GM12878 (cell line): ENCODE measurements around the gene RETREG1. TPM values are rescaled to one million over a fixed set of nuclear protein-coding genes. Genes with fewer than 3 reads are reported as not detected.

Experiments used
- ATAC-seq: fragments of 200-7000 bp; cut with Tn5 transposase; 3 replicates; pipeline ENCODE4 v1.9.1; 2020; ENCODE audit warnings: mild to moderate bottlenecking, moderate library complexity
- BruUV-seq: library from RNA; stranded (reverse); fragments of 400-500 nt; replicated peaks from 2 replicates; lab custom pipeline; 2021; lab: Mats Ljungman, UMichigan
- CTCF ChIA-PET: fragments of 300-600 bp; sonication (Branson Sonifier 250); formaldehyde crosslinking; extraction: SDS; loops from one replicate; lab custom pipeline; 2021; ENCODE audit warnings: inconsistent platforms; lab: Yijun Ruan, JAX
- POLR2A ChIA-PET: fragments of 350-600 bp; formaldehyde crosslinking; extraction: SDS; loops from one replicate; lab custom pipeline; 2021; ENCODE audit warnings: inconsistent platforms; lab: Charles Lee
- RAD21 ChIA-PET: fragments of 300-600 bp; sonication (Branson Sonifier 250); formaldehyde crosslinking; loops from one replicate; lab custom pipeline; 2023; ENCODE audit warnings: antibody characterized with exemption; ENCODE audit not compliant: unreplicated experiment; lab: Charles Lee
- SMC1A ChIA-PET: fragments of 300-600 bp; sonication (Branson Sonifier 250); formaldehyde crosslinking; loops from one replicate; lab custom pipeline; 2023; ENCODE audit not compliant: unreplicated experiment, uncharacterized antibody; lab: Charles Lee
- DNase-seq: peaks from one replicate; pipeline ENCODE4 v3.0.0-alpha.2; 2011; ENCODE audit warnings: low read depth, low spot score
- FAIRE-seq: peaks from 3 replicates; lab custom pipeline; 2011; peaks lifted over from hg19 to GRCh38; lab: Jason Lieb, UNC
- H2AFZ ChIP-seq: 2 replicates; pipeline ENCODE4 v1.6.0; 2011; ENCODE audit warnings: low read depth, low read length, control low read depth; ENCODE audit not compliant: control insufficient read depth
- H3K27ac ChIP-seq: 2 replicates; pipeline ENCODE4 v1.5.1; 2011; ENCODE audit warnings: control low read depth; ENCODE audit not compliant: control insufficient read depth, insufficient read depth
- H3K27me3 ChIP-seq, 2 experiments: replicated peaks in 1 of 2; 2 replicates each; pipeline versions ENCODE4 v1.6.0 to v1.6.1; 2011; ENCODE audit warnings: low read length in 1 of 2; ENCODE audit not compliant: control insufficient read depth in 2 of 2, insufficient read depth in 2 of 2
- H3K36me3 ChIP-seq, 2 experiments: 2 replicates each; pipeline ENCODE4 v1.5.1; 2011; ENCODE audit warnings: low read length in 1 of 2; ENCODE audit not compliant: control insufficient read depth in 2 of 2, insufficient read depth in 2 of 2
- H3K4me1 ChIP-seq: 2 replicates; pipeline ENCODE4 v1.6.1; 2011; ENCODE audit warnings: mild to moderate bottlenecking, low read length, moderate library complexity, mixed read lengths; ENCODE audit not compliant: control insufficient read depth, insufficient read depth
- H3K4me2 ChIP-seq: 2 replicates; pipeline ENCODE4 v1.6.0; 2011; ENCODE audit warnings: control low read depth; ENCODE audit not compliant: control insufficient read depth, insufficient read depth
- H3K4me3 ChIP-seq: fragments of 200-600 bp; sonication (generic); 2 replicates; pipeline ENCODE4 v1.5.1; 2016
- H3K79me2 ChIP-seq: 2 replicates; pipeline ENCODE4 v1.6.0; 2011; ENCODE audit warnings: low read length; ENCODE audit not compliant: control insufficient read depth, insufficient read depth
- H3K9ac ChIP-seq: 2 replicates; pipeline ENCODE4 v1.8.0; 2011; ENCODE audit warnings: low read length, control low read depth, mixed read lengths; ENCODE audit not compliant: control insufficient read depth, insufficient read depth
- H3K9me3 ChIP-seq: replicated peaks from 3 replicates; pipeline ENCODE4 v1.5.1; 2011; ENCODE audit warnings: mild to moderate bottlenecking, low read length; ENCODE audit not compliant: control insufficient read depth, insufficient read depth
- H4K20me1 ChIP-seq: 2 replicates; pipeline ENCODE4 v1.6.0; 2011; ENCODE audit not compliant: control insufficient read depth, insufficient read depth
- CEBPB ChIP-seq, 2 experiments: fragments of 150-350 bp in 1 of 2; IDR thresholded peaks; 2 replicates each; pipeline ENCODE4 v1.6.1; 2012 to 2014; ENCODE audit warnings: low read depth in 2 of 2, low read length in 2 of 2, borderline replicate concordance in 1 of 2, inconsistent platforms in 1 of 2
- EP300 ChIP-seq, 2 experiments: fragments of 150-350 bp in 1 of 2; IDR thresholded peaks; 2 replicates each; pipeline ENCODE4 v1.6.1; 2011 to 2012; ENCODE audit warnings: low read depth in 2 of 2, low read length in 2 of 2, borderline replicate concordance in 1 of 2, improper control_type of control experiment in 1 of 2, inconsistent platforms in 1 of 2; ENCODE audit not compliant: control insufficient read depth in 1 of 2
- ETV6 ChIP-seq, 2 experiments: fragments of 450-650 bp in 1 of 2; IDR thresholded peaks in 1 of 2; conservative IDR thresholded peaks in 1 of 2; 2 replicates each; pipeline ENCODE4 v1.6.1; 2014; ENCODE audit warnings: antibody characterized with exemption in 1 of 2, borderline replicate concordance in 1 of 2, low read depth in 1 of 2, mild to moderate bottlenecking in 1 of 2, moderate library complexity in 1 of 2
- GABPA ChIP-seq: IDR thresholded peaks from 2 replicates; pipeline ENCODE4 v1.6.1; 2014; ENCODE audit warnings: antibody characterized with exemption, low read depth, mild to moderate bottlenecking, inconsistent platforms
- NBN ChIP-seq: fragments of 450-650 bp; IDR thresholded peaks from 2 replicates; pipeline ENCODE4 v1.6.1; 2016
- POLR2AphosphoS5 ChIP-seq: IDR thresholded peaks from 2 replicates; pipeline ENCODE4 v1.6.1; 2011; ENCODE audit warnings: mild to moderate bottlenecking, low read length, inconsistent platforms
- RAD51 ChIP-seq: fragments of 450-650 bp; IDR thresholded peaks from 2 replicates; pipeline ENCODE4 v1.6.1; 2016; ENCODE audit warnings: moderate library complexity, mild to moderate bottlenecking, inconsistent platforms
- ZNF24 ChIP-seq: fragments of 450-650 bp; IDR thresholded peaks from 2 replicates; pipeline ENCODE4 v1.6.1; 2017; ENCODE audit warnings: antibody characterized with exemption, mild to moderate bottlenecking
- ZSCAN29 ChIP-seq: fragments of 450-650 bp; IDR thresholded peaks from 2 replicates; pipeline ENCODE4 v1.6.1; 2017; ENCODE audit warnings: mild to moderate bottlenecking, moderate library complexity
- WGBS: methylation state at CpG from one replicate; pipeline ENCODE4 v1.1.6; 2016; ENCODE audit warnings: low lambda C conversion rate; ENCODE audit not compliant: insufficient replicate concordance, insufficient coverage; ENCODE audit errors: missing lambda C conversion rate; 5-methylcytosine and 5-hydroxymethylcytosine counted together
- in situ Hi-C: fragments of 300-500 bp; cut with MboI; formaldehyde crosslinking; loops from 9 replicates; pipeline ENCODE4 v1.14.3; 2018; ENCODE audit warnings: mixed read lengths
- intact Hi-C: fragments of 100-400 bp; cut with micrococcal nuclease; formaldehyde crosslinking; loops from one replicate; pipeline ENCODE4 v1.14.2; 2022; ENCODE audit not compliant: unreplicated experiment
- polyA plus RNA-seq, 11 experiments: library from polyadenylated mRNA; depleted of rRNA in 4 of 11; unstranded in 6 of 11; stranded (reverse) in 5 of 11; fragments of >200 nt; fragmentation: Nextera tagmentation in 4 of 11; fragmentation: Illumina TruSeq in 1 of 11; extraction: Ambion mirVana in 4 of 11; extraction: Trizol in 1 of 11; gene quantifications; 1 replicate in 1 of 11; 2 replicates in 10 of 11; pipeline versions ENCODE4 v1.2.1 to v1.2.3, GENCODE V29; 2011 to 2016; ENCODE audit warnings: inconsistent platforms in 2 of 11, missing spikeins in 2 of 11, low read depth in 1 of 11
- total RNA-seq, 4 experiments: library from RNA; depleted of rRNA in 3 of 4; stranded (reverse); fragments of >200 nt in 3 of 4; fragmentation: Illumina TruSeq in 1 of 4; extraction: Trizol in 1 of 4; gene quantifications; 2 replicates each; pipeline versions ENCODE4 v1.2.1 to v1.2.3, GENCODE V29; 2013 to 2021

The RETREG1 gene
- total and polyA plus RNA-seq, 10 of the 15 experiments (the other 5 are each of a cell fraction or from before 2014, with no cell fraction given), result 3.9 to 8.9 (median 6.4) TPM

GRCh38 chr5:16578474-16578883 lies 38.3 kb downstream of the RETREG1 start:
- SMC1A ChIA-PET, result interaction anchor here (0.9 kb wide), 1 partner anchor 26 kb away, joined by 3 read pairs; no protein-coding TSS in a partner anchor
- in situ Hi-C loops (no loop called here), intact Hi-C loops (no loop called here)
- no peaks in the 10 kb centered on the region for H3K36me3 ChIP-seq
- H3K27me3 ChIP-seq, result no peaks in the 10 kb centered on the region
- FAIRE-seq (no peak), DNase-seq (no peak), ATAC-seq (no peak)
- no peaks in the 10 kb centered on the region for H3K79me2 ChIP-seq
- 97% methylated on average over 4 of the region's 4 CpGs for WGBS
- H3K9me3 ChIP-seq, result no peaks in the 10 kb centered on the region
- POLR2A ChIA-PET, result no interaction called here
- no peaks in the 10 kb centered on the region; the same call in 1 of the 2 replicates for H3K4me1 ChIP-seq
- H4K20me1 ChIP-seq, result no peaks in the 10 kb centered on the region
- no peak overlapping the region for H3K27ac ChIP-seq
- TF ChIP-seq EP300 (IDR thresholded peaks at IDR 0.05; ENCODE audit: borderline replicate concordance in 1 of 2, control insufficient read depth in 1 of 2, low read depth in 2 of 2, low read length in 2 of 2), result no peak
- no peak for TF ChIP-seq ETV6 (conservative IDR thresholded peaks at IDR 0.05 in 1 of 2, IDR thresholded peaks at IDR 0.05 in 1 of 2; ENCODE audit: borderline replicate concordance in 1 of 2, low read depth in 1 of 2)
- no peak for TF ChIP-seq POLR2AphosphoS5
- no peak for TF ChIP-seq CEBPB (IDR thresholded peaks at IDR 0.05; ENCODE audit: borderline replicate concordance in 1 of 2, low read depth in 2 of 2, low read length in 2 of 2)
- no peak for TF ChIP-seq NBN
- no peak for TF ChIP-seq ZNF24
- no peak for TF ChIP-seq GABPA
- TF ChIP-seq RAD51, result no peak
- no peak for TF ChIP-seq ZSCAN29
- H3K4me2 ChIP-seq, result no peak overlapping the region
- CTCF ChIA-PET, result interaction anchor here (2.0 kb wide), 1 partner anchor 27 kb away, joined by 6 read pairs; no protein-coding TSS in a partner anchor
- H3K4me3 ChIP-seq, result no peak overlapping the region
- H2AFZ ChIP-seq, result no peak overlapping the region
- BruUV-seq, result no TSS peak
- RAD21 ChIA-PET, result interaction anchor here (0.6 kb wide), 1 partner anchor 857 kb away, joined by 3 read pairs; no protein-coding TSS in a partner anchor
- no peak overlapping the region for H3K9ac ChIP-seq
